GM12875 (cell line): ENCODE measurements around the gene TEX11.

ENCODE experiments used
- H3K4me3 ChIP-seq: one replicate; pipeline ENCODE4 v1.5.1; 2011; ENCODE audit warnings: low read depth, low read length, control low read depth
- CTCF ChIP-seq: IDR thresholded peaks from 2 replicates; pipeline ENCODE4 v1.5.1; 2011; ENCODE audit warnings: low read depth, mild to moderate bottlenecking, control low read depth, inconsistent platforms, low read length, moderate library complexity, borderline replicate concordance; ENCODE audit not compliant: insufficient read depth

Gene TEX11

DNA sequence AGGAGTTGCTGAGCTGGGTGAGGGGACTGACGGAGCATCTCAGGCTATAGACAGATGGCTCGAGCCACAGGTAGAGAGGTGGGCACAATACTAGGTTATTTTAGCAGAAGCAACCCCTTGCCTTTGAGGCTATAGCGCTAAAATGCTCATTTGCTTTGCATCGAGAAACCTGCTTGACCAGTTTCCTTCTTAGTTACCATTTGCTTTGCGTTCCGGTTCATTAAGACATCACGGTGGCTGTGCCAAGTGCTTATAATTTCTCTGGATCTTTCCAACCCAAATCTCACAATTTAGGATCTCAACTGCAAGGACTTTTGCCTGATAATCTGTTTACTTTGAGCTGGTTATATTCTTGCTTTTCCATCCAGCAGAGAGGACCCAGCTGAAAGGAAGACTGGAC, 423.0 kb downstream of the TEX11 start:
- no peak for TF ChIP-seq CTCF
- H3K4me3 ChIP-seq = no peak overlapping the region

- H3K4me3 ChIP-seq = no peak overlapping the region
- TF ChIP-seq CTCF = no peak
These were observed 426.2 kb downstream of the TEX11 start for GRCh38 chrX:70482300-70482699.

GRCh38 chrX:70481471-70482270, 426.8 kb downstream of the TEX11 start:
- no peak overlapping the region for H3K4me3 ChIP-seq

DNA sequence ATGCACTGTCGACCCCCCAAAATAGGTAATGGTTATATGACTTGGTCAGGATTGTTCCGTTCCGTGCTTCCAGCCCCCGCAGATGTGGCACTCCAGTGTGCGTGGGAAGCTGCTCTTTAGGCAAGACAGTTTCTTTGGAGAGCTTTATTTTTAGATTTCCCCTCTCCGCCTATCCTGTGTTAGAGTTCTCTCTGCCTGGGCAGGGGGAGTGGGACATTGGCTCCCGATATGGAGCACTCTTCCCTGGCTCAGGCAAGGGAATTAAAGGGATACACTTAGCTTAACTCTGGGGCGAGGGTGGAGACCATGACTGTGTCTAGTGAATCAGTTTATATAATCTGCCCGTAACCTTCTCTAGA, 427.9 kb downstream of the TEX11 start:
- no peak overlapping the region for H3K4me3 ChIP-seq
- TF ChIP-seq CTCF = no peak

More at GRCh38 chrX:70481471-70482270, 426.8 kb downstream of the TEX11 start:
- no peak for TF ChIP-seq CTCF

- H3K4me3 ChIP-seq = no peak overlapping the region
- no peak for TF ChIP-seq CTCF
These were observed 428.4 kb downstream of the TEX11 start for GRCh38 chrX:70479922-70480659.

- no peak for TF ChIP-seq CTCF
- no peak overlapping the region for H3K4me3 ChIP-seq
These were observed 429.1 kb downstream of the TEX11 start for GRCh38 chrX:70479247-70479921.
